Inflammatory macrophage (primary cell): ENCODE results near the gene DENND5A.
"Not testable (repeated sequence)": the region's sequence is repeated elsewhere in the genome, so short reads cannot be mapped to it uniquely, and the experiment has no call there.

Source experiments
- DNase-seq, 2 donors: peaks; one replicate each; pipeline ENCODE4 v3.0.0-alpha.2; 2020 to 2022

DENND5A gene

GRCh38 chr11:9210224-9210921 lies 54.8 kb downstream of the DENND5A start:
- DNase-seq: no peak

- not testable (repeated sequence) for DNase-seq
Observed at GRCh38 chr11:9209604-9210003, 55.5 kb downstream of the DENND5A start.

GRCh38 chr11:9208726-9209501 lies 56.2 kb downstream of the DENND5A start:
- DNase-seq: no peak

- no peak for DNase-seq
Observed at GRCh38 chr11:9207229-9207628, 57.9 kb downstream of the DENND5A start.

- no peak for DNase-seq
Observed at GRCh38 chr11:9206496-9206895, 58.7 kb downstream of the DENND5A start.

- DNase-seq: no peak
Observed at GRCh38 chr11:9203691-9204311, 61.3 kb downstream of the DENND5A start.

GRCh38 chr11:9201372-9202162 lies 63.6 kb downstream of the DENND5A start:
- no peak for DNase-seq

- no peak for DNase-seq
Observed at GRCh38 chr11:9200471-9200870, 64.7 kb downstream of the DENND5A start.

- no peak for DNase-seq
Observed at GRCh38 chr11:9193316-9193715, 71.8 kb downstream of the DENND5A start.

GRCh38 chr11:9192561-9192960 lies 72.6 kb downstream of the DENND5A start:
- no peak for DNase-seq

- DNase-seq: not testable (repeated sequence)
Observed at GRCh38 chr11:9190326-9191016, 74.7 kb downstream of the DENND5A start.

- DNase-seq: not testable (repeated sequence)
Observed at GRCh38 chr11:9188860-9189259, 76.3 kb downstream of the DENND5A start.

GRCh38 chr11:9187616-9188015 lies 77.5 kb downstream of the DENND5A start:
- DNase-seq: no peak

GRCh38 chr11:9184516-9184915 lies 80.6 kb downstream of the DENND5A start:
- peak in 1 of 2 donors; percentile 79 for DNase-seq

GRCh38 chr11:9182180-9182871 lies 82.8 kb downstream of the DENND5A start:
- DNase-seq: no peak

GRCh38 chr11:9180784-9181183 lies 84.4 kb downstream of the DENND5A start:
- DNase-seq: no peak

- no peak for DNase-seq
Observed at GRCh38 chr11:9179141-9179540, 86.0 kb downstream of the DENND5A start.

- no peak for DNase-seq
Observed at GRCh38 chr11:9178716-9179115, 86.4 kb downstream of the DENND5A start.

GRCh38 chr11:9177438-9178091 lies 87.6 kb downstream of the DENND5A start:
- no peak for DNase-seq

GRCh38 chr11:9176550-9176949 lies 88.6 kb downstream of the DENND5A start:
- DNase-seq: no peak

GRCh38 chr11:9176136-9176535 lies 89.0 kb downstream of the DENND5A start:
- no peak for DNase-seq
